ENCODE data around the gene LIPF. TPM values are rescaled to one million over a fixed set of nuclear protein-coding genes. Genes with fewer than 3 reads are reported as not detected.
"Not testable (repeated sequence)": the region's sequence is repeated elsewhere in the genome, so short reads cannot be mapped to it uniquely, and the experiment has no call there.

LIPF gene
- total and polyA plus RNA-seq, 2 of the 4 experiments (the other 2 are of a cell fraction), result not detected

GRCh38 chr10:88707429-88708155 lies 43.4 kb downstream of the LIPF start:
- H2AK5ac ChIP-seq (ENCODE audit: low read depth, low read length), result no peak overlapping the region
- H3K27ac ChIP-seq (ENCODE audit: insufficient read depth, low read length), result no peak overlapping the region
- H3K23ac ChIP-seq (ENCODE audit: low read depth, low read length), result no peak overlapping the region
- dilution Hi-C loops (cut with HindIII; ENCODE audit: low sequenced_read_pairs, unreplicated experiment), result no loop called here
- no peak overlapping the region for H4K8ac ChIP-seq (ENCODE audit: low read depth in 2 of 2, low read length in 2 of 2)
- no peak overlapping the region for H2AFZ ChIP-seq (replicated peaks; ENCODE audit: low read length, poor library complexity)
- no peak overlapping the region for H2BK5ac ChIP-seq (ENCODE audit: low read depth, low read length, poor library complexity, severe bottlenecking)
- no peak overlapping the region for H2BK120ac ChIP-seq (ENCODE audit: low read depth, low read length)
- no peaks in the 10 kb centered on the region for H3K79me1 ChIP-seq (ENCODE audit: low read depth in 1 of 2, low read length in 2 of 2)
- H2BK15ac ChIP-seq (ENCODE audit: low read depth, low read length), result no peak overlapping the region
- H3K18ac ChIP-seq (ENCODE audit: low read depth, low read length), result no peak overlapping the region
- ChIA-PET POLR2A (ENCODE audit: unreplicated experiment) (no interaction called here), CTCF (no interaction called here)
- H2BK20ac ChIP-seq (ENCODE audit: low read depth, low read length), result no peak overlapping the region
- H3K4ac ChIP-seq (ENCODE audit: low read depth, low read length), result no peak overlapping the region
- H3K27me3 ChIP-seq (ENCODE audit: control insufficient read depth, insufficient read depth, low read length), result peaks cover 2% of the 10 kb centered on the region; the same call in 1 of the 2 replicates
- H4K91ac ChIP-seq (ENCODE audit: insufficient read depth, low read depth, low read length), result no peak overlapping the region
- no peaks in the 10 kb centered on the region for H3K36me3 ChIP-seq (ENCODE audit: control insufficient read depth, insufficient read depth, low read length)
- H3K9me3 ChIP-seq (ENCODE audit: control insufficient read depth, insufficient read depth, low read length), result no peaks in the 10 kb centered on the region
- no peaks in the 10 kb centered on the region for H3K4me1 ChIP-seq (ENCODE audit: control insufficient read depth, insufficient read depth, low read length)
- intact Hi-C loops (cut with micrococcal nuclease), result loop anchor here (5.0 kb wide), 1 partner anchor 75 kb away; no protein-coding TSS in a partner anchor
- no peak overlapping the region for H2AK9ac ChIP-seq (replicated peaks; ENCODE audit: low read depth, low read length, poor library complexity)
- peak; percentile 81 for DNase-seq
- H3K4me3 ChIP-seq (ENCODE audit: insufficient read depth, low read depth, low read length), result no peak overlapping the region
- H3K9me1 ChIP-seq (ENCODE audit: insufficient read depth, low read length), result no peaks in the 10 kb centered on the region
- no TSS peak for BruUV-seq (replicated peaks)
- no peak overlapping the region for H4K5ac ChIP-seq (ENCODE audit: low read depth, low read length)
- in situ Hi-C loops (cut with MboI; ENCODE audit: low sequenced_read_pairs), result no loop called here
- no peak for TF ChIP-seq MAZ (IDR thresholded peaks at IDR 0.05; ENCODE audit: borderline replicate concordance, low read depth, low read length)
- peak; percentile 51; the same call in 1 of the 2 replicates for TF ChIP-seq FOS (IDR thresholded peaks at IDR 0.05; ENCODE audit: low read depth, low read length)
- no peak overlapping the region for H3K4me2 ChIP-seq (ENCODE audit: low read depth, low read length)
- H3K14ac ChIP-seq (replicated peaks; ENCODE audit: low read depth, low read length), result no peak overlapping the region
- no CpG with 5 or more reads among the region's 2 CpGs for WGBS, 2 experiments (ENCODE audit: extremely low coverage in 2 of 2, insufficient read length in 1 of 2)
- no peak overlapping the region for H3K56ac ChIP-seq (ENCODE audit: extremely low read depth, insufficient read depth, low read length)
- H4K20me1 ChIP-seq (ENCODE audit: insufficient read depth, low read length), result no peaks in the 10 kb centered on the region
- peak; percentile 81 for ATAC-seq (ENCODE audit: low read depth)
- no peak overlapping the region for H3K9ac ChIP-seq (ENCODE audit: low read depth, low read length)

- BruUV-seq (replicated peaks); in situ Hi-C loops (cut with MboI; ENCODE audit: low sequenced_read_pairs); H4K5ac ChIP-seq (ENCODE audit: low read depth, low read length); H2AFZ ChIP-seq (replicated peaks; ENCODE audit: low read length, poor library complexity); H3K79me1 ChIP-seq (ENCODE audit: low read depth in 1 of 2, low read length in 2 of 2); H2BK5ac ChIP-seq (ENCODE audit: low read depth, low read length, poor library complexity, severe bottlenecking); H3K4me1 ChIP-seq (ENCODE audit: control insufficient read depth, insufficient read depth, low read length); H4K20me1 ChIP-seq (ENCODE audit: insufficient read depth, low read length); H3K4me3 ChIP-seq (ENCODE audit: insufficient read depth, low read depth, low read length); H2BK20ac ChIP-seq (ENCODE audit: low read depth, low read length); H3K4me2 ChIP-seq (ENCODE audit: low read depth, low read length); H2AK9ac ChIP-seq (replicated peaks; ENCODE audit: low read depth, low read length, poor library complexity); H3K14ac ChIP-seq (replicated peaks; ENCODE audit: low read depth, low read length); H3K9me1 ChIP-seq (ENCODE audit: insufficient read depth, low read length); H3K36me3 ChIP-seq (ENCODE audit: control insufficient read depth, insufficient read depth, low read length); H3K27ac ChIP-seq (ENCODE audit: insufficient read depth, low read length); H3K18ac ChIP-seq (ENCODE audit: low read depth, low read length); H3K9me3 ChIP-seq (ENCODE audit: control insufficient read depth, insufficient read depth, low read length); dilution Hi-C loops (cut with HindIII; ENCODE audit: low sequenced_read_pairs, unreplicated experiment); H4K8ac ChIP-seq (ENCODE audit: low read depth in 2 of 2, low read length in 2 of 2); H3K4ac ChIP-seq (ENCODE audit: low read depth, low read length); H3K56ac ChIP-seq (ENCODE audit: extremely low read depth, insufficient read depth, low read length); ATAC-seq (ENCODE audit: low read depth); H2AK5ac ChIP-seq (ENCODE audit: low read depth, low read length); DNase-seq; CTCF ChIA-PET; H2BK120ac ChIP-seq (ENCODE audit: low read depth, low read length); H3K27me3 ChIP-seq (ENCODE audit: control insufficient read depth, insufficient read depth, low read length); POLR2A ChIA-PET (ENCODE audit: unreplicated experiment); H3K9ac ChIP-seq (ENCODE audit: low read depth, low read length); H2BK15ac ChIP-seq (ENCODE audit: low read depth, low read length); H4K91ac ChIP-seq (ENCODE audit: insufficient read depth, low read depth, low read length); H3K23ac ChIP-seq (ENCODE audit: low read depth, low read length): not testable (repeated sequence)
- no CpG with 5 or more reads among the region's 6 CpGs for WGBS, 2 experiments (ENCODE audit: extremely low coverage in 2 of 2, insufficient read length in 1 of 2)
- intact Hi-C loops (cut with micrococcal nuclease), result loop anchor here (5.0 kb wide), 1 partner anchor 73 kb away; no protein-coding TSS in a partner anchor
Measured at GRCh38 chr10:88709361-88709760, 45.1 kb downstream of the LIPF start.
